Trophoblast cell (in vitro differentiated cells and primary cell): ENCODE measurements around the gene WLS.

Experiments used
- DNase-seq, 2 donors: peaks; one replicate each; pipeline ENCODE4 v3.0.0-alpha.2; 2016
- H2AFZ ChIP-seq: 2 replicates; pipeline ENCODE4 v1.6.1; 2013; ENCODE audit warnings: low read length, moderate library complexity, mild to moderate bottlenecking; ENCODE audit not compliant: insufficient read depth, poor library complexity
- H2AK5ac ChIP-seq: 2 replicates; pipeline ENCODE4 v1.6.1; 2013; ENCODE audit warnings: mild to moderate bottlenecking, low read length
- H2BK120ac ChIP-seq: 2 replicates; pipeline ENCODE4 v1.6.1; 2013; ENCODE audit warnings: low read length, mild to moderate bottlenecking, moderate library complexity; ENCODE audit not compliant: insufficient read depth, poor library complexity
- H2BK12ac ChIP-seq: 2 replicates; pipeline ENCODE4 v1.6.1; 2013; ENCODE audit warnings: mild to moderate bottlenecking, low read length, moderate library complexity
- H2BK5ac ChIP-seq: 2 replicates; pipeline ENCODE4 v1.6.1; 2013; ENCODE audit warnings: low read length, low read depth, moderate library complexity, mild to moderate bottlenecking; ENCODE audit not compliant: poor library complexity
- H3K14ac ChIP-seq: 2 replicates; pipeline ENCODE4 v1.6.1; 2013; ENCODE audit warnings: mild to moderate bottlenecking, low read length
- H3K18ac ChIP-seq: 2 replicates; pipeline ENCODE4 v1.6.1; 2013; ENCODE audit warnings: mild to moderate bottlenecking, low read length
- H3K23ac ChIP-seq: 2 replicates; pipeline ENCODE4 v1.6.1; 2013; ENCODE audit warnings: low read length
- H3K27ac ChIP-seq: 2 replicates; pipeline ENCODE4 v1.5.1; 2013; ENCODE audit warnings: low read depth, mild to moderate bottlenecking, inconsistent platforms, low read length, moderate library complexity
- H3K27me3 ChIP-seq: 2 replicates; pipeline ENCODE4 v1.6.1; 2013; ENCODE audit warnings: inconsistent platforms, mild to moderate bottlenecking, low read length, moderate library complexity; ENCODE audit not compliant: insufficient read depth
- H3K36me3 ChIP-seq, 2 experiments: 1 replicate in 1 of 2; 2 replicates in 1 of 2; pipeline ENCODE4 v1.6.1; 2013; ENCODE audit warnings: low read length in 2 of 2, mild to moderate bottlenecking in 2 of 2, moderate library complexity in 1 of 2; ENCODE audit not compliant: insufficient read depth in 2 of 2, control insufficient read depth in 1 of 2
- H3K4ac ChIP-seq: 2 replicates; pipeline ENCODE4 v1.6.1; 2013; ENCODE audit warnings: low read depth, mild to moderate bottlenecking, low read length, moderate library complexity
- H3K4me1 ChIP-seq, 2 experiments: 1 replicate in 1 of 2; 2 replicates in 1 of 2; pipeline ENCODE4 v1.6.1; 2013; ENCODE audit warnings: low read length in 2 of 2, mild to moderate bottlenecking in 2 of 2, moderate library complexity in 1 of 2; ENCODE audit not compliant: insufficient read depth in 2 of 2, control insufficient read depth in 1 of 2
- H3K4me2 ChIP-seq: 2 replicates; pipeline ENCODE4 v1.6.1; 2013; ENCODE audit warnings: inconsistent platforms, mild to moderate bottlenecking, low read length, moderate library complexity
- H3K4me3 ChIP-seq: 2 replicates; pipeline ENCODE4 v1.5.1; 2013; ENCODE audit warnings: mild to moderate bottlenecking, low read depth, low read length, inconsistent platforms
- H3K79me1 ChIP-seq: one replicate; pipeline ENCODE4 v1.6.1; 2013; ENCODE audit warnings: low read length
- H3K79me2 ChIP-seq: 2 replicates; pipeline ENCODE4 v1.6.1; 2013; ENCODE audit warnings: low read length, mild to moderate bottlenecking; ENCODE audit not compliant: control insufficient read depth, insufficient read depth, poor library complexity
- H3K9ac ChIP-seq: 2 replicates; pipeline ENCODE4 v1.6.1; 2013; ENCODE audit warnings: mild to moderate bottlenecking, low read length
- H3K9me3 ChIP-seq: 2 replicates; pipeline ENCODE4 v1.6.1; 2013; ENCODE audit warnings: low read depth, mild to moderate bottlenecking, control low read depth, inconsistent platforms, low read length; ENCODE audit not compliant: insufficient read depth
- H4K12ac ChIP-seq: 2 replicates; pipeline ENCODE4 v1.6.1; 2013; ENCODE audit warnings: low read depth, mild to moderate bottlenecking, low read length, moderate library complexity
- H4K8ac ChIP-seq: 2 replicates; pipeline ENCODE4 v1.6.1; 2013; ENCODE audit warnings: low read depth, mild to moderate bottlenecking, low read length, moderate library complexity
- H4K91ac ChIP-seq: one replicate; pipeline ENCODE4 v1.6.1; 2013; ENCODE audit warnings: low read depth, mild to moderate bottlenecking, low read length, moderate library complexity
- WGBS: extraction: QIAGEN DNeasy Blood & Tissue Kit; methylation state at CpG from one replicate; pipeline ENCODE4 v1.1.7; 2013; ENCODE audit warnings: missing lambda C conversion rate; ENCODE audit not compliant: insufficient read length, insufficient coverage; ENCODE audit errors: extremely low coverage; 5-methylcytosine and 5-hydroxymethylcytosine counted together

WLS gene

GRCh38 chr1:68131261-68131660 is 101.1 kb downstream of the WLS start:
- Histone ChIP-seq H2AFZ (no peak overlapping the region), H2BK12ac (no peak overlapping the region), H2BK120ac (no peak overlapping the region), H3K18ac (no peak overlapping the region), H3K27me3 (no peaks in the 10 kb centered on the region), H3K23ac (no peak overlapping the region), H4K8ac (no peak overlapping the region), H3K4ac (no peak overlapping the region), H2BK5ac (no peak overlapping the region), H4K12ac (no peak overlapping the region), H3K9ac (no peak overlapping the region), H4K91ac (no peak overlapping the region), H3K27ac (no peak overlapping the region), H2AK5ac (no peak overlapping the region), H3K79me1 (peaks cover 5% of the 10 kb centered on the region), H3K79me2 (no peaks in the 10 kb centered on the region), H3K4me3 (no peak overlapping the region), H3K4me1 (peaks cover 8 to 12% of the 10 kb centered on the region in 2 experiments), H3K4me2 (no peak overlapping the region), H3K14ac (no peak overlapping the region), H3K9me3 (no peaks in the 10 kb centered on the region), H3K36me3 (peaks cover 26 to 58% of the 10 kb centered on the region in 2 experiments)
- no CpG with 5 or more reads among the region's 3 CpGs for WGBS
- DNase-seq = no peak

GRCh38 chr1:68129536-68130250 is 102.6 kb downstream of the WLS start:
- Histone ChIP-seq H2BK120ac (no peak overlapping the region), H3K4ac (no peak overlapping the region), H3K4me1 (peaks cover 5 to 10% of the 10 kb centered on the region in 2 experiments), H3K9me3 (no peaks in the 10 kb centered on the region), H3K23ac (no peak overlapping the region), H3K79me2 (no peaks in the 10 kb centered on the region), H4K12ac (no peak overlapping the region), H3K79me1 (peaks cover 5% of the 10 kb centered on the region), H3K27ac (no peak overlapping the region), H2AFZ (no peak overlapping the region), H2BK5ac (no peak overlapping the region), H3K4me2 (no peak overlapping the region), H3K18ac (no peak overlapping the region), H4K8ac (no peak overlapping the region), H3K14ac (no peak overlapping the region), H2AK5ac (no peak overlapping the region), H3K4me3 (no peak overlapping the region), H2BK12ac (peak overlapping the region; percentile 13), H3K9ac (no peak overlapping the region), H3K27me3 (no peaks in the 10 kb centered on the region), H3K36me3 (peaks cover 27 to 54% of the 10 kb centered on the region in 2 experiments), H4K91ac (no peak overlapping the region)
- WGBS = no CpG with 5 or more reads among the region's 6 CpGs
- DNase-seq = no peak

GRCh38 chr1:68128820-68129219 is 103.5 kb downstream of the WLS start:
- peaks cover 5% of the 10 kb centered on the region for H3K79me1 ChIP-seq
- H2AK5ac ChIP-seq = no peak overlapping the region
- H4K91ac ChIP-seq = no peak overlapping the region
- H3K4me2 ChIP-seq = no peak overlapping the region
- no peak overlapping the region for H3K18ac ChIP-seq
- WGBS = no CpG with 5 or more reads among the region's 10 CpGs
- no peak overlapping the region for H3K14ac ChIP-seq
- no peaks in the 10 kb centered on the region for H3K27me3 ChIP-seq
- peaks cover 5 to 10% of the 10 kb centered on the region in 2 experiments for H3K4me1 ChIP-seq
- no peak overlapping the region for H3K4ac ChIP-seq
- no peak overlapping the region for H3K9ac ChIP-seq
- peaks cover 32 to 55% of the 10 kb centered on the region in 2 experiments for H3K36me3 ChIP-seq
- H3K23ac ChIP-seq = no peak overlapping the region
- H4K12ac ChIP-seq = no peak overlapping the region
- no peak overlapping the region for H3K4me3 ChIP-seq
- H3K9me3 ChIP-seq = no peaks in the 10 kb centered on the region
- no peak for DNase-seq
- no peak overlapping the region for H2BK12ac ChIP-seq
- peak overlapping the region; percentile 7 for H4K8ac ChIP-seq
- peak overlapping the region; percentile 16 for H2BK120ac ChIP-seq
- peak overlapping the region; percentile 1 for H2BK5ac ChIP-seq
- H3K27ac ChIP-seq = peak overlapping the region; percentile 64
- no peaks in the 10 kb centered on the region for H3K79me2 ChIP-seq
- H2AFZ ChIP-seq = no peak overlapping the region

GRCh38 chr1:68128157-68128556 is 104.2 kb downstream of the WLS start:
- WGBS = no CpG with 5 or more reads among the region's 1 CpG
- H3K27ac ChIP-seq = peak overlapping the region; percentile 85
- H2AFZ ChIP-seq = no peak overlapping the region
- H3K18ac ChIP-seq = peak overlapping the region; percentile 24
- DNase-seq = peak; percentile 47 to 61
- peak overlapping the region; percentile 17 for H2BK5ac ChIP-seq
- peak overlapping the region; percentile 54 for H3K14ac ChIP-seq
- peak overlapping the region; percentile 84 for H2BK12ac ChIP-seq
- peaks cover 5% of the 10 kb centered on the region for H3K79me1 ChIP-seq
- peak overlapping the region; percentile 5 for H4K8ac ChIP-seq
- H2BK120ac ChIP-seq = peak overlapping the region; percentile 18
- H4K12ac ChIP-seq = no peak overlapping the region
- H3K4me3 ChIP-seq = no peak overlapping the region
- H3K27me3 ChIP-seq = no peaks in the 10 kb centered on the region
- peak overlapping the region; percentile 29 for H3K4me2 ChIP-seq
- H3K23ac ChIP-seq = peak overlapping the region; percentile 75
- no peaks in the 10 kb centered on the region for H3K9me3 ChIP-seq
- H4K91ac ChIP-seq = peak overlapping the region; percentile 40
- peaks cover 5 to 10% of the 10 kb centered on the region in 2 experiments for H3K4me1 ChIP-seq
- H3K4ac ChIP-seq = no peak overlapping the region
- H3K36me3 ChIP-seq = peaks cover 33 to 54% of the 10 kb centered on the region in 2 experiments
- peak overlapping the region; percentile 50 for H3K9ac ChIP-seq
- H3K79me2 ChIP-seq = no peaks in the 10 kb centered on the region
- peak overlapping the region; percentile 2 for H2AK5ac ChIP-seq
